Left kidney (tissue), 1 donor: ENCODE data around the gene MRPS33. TPM values are rescaled to one million over a fixed set of nuclear protein-coding genes. Genes with fewer than 3 reads are reported as not detected.

Experiments used
- polyA plus RNA-seq: library from polyadenylated mRNA; unstranded; fragments of 120-200 nt; gene quantifications from one replicate; pipeline ENCODE4 v1.2.1, GENCODE V29; 2013; ENCODE audit not compliant: insufficient read length

The MRPS33 gene
- polyA plus RNA-seq, 1 donor: 85.6 TPM

Other genes starting within 250 kb of the MRPS33 start
- 31.8 TPM for gene BRAF, start 90.0 kb downstream of the MRPS33 start, polyA plus RNA-seq
- gene TMEM178B, start 59.1 kb upstream of the MRPS33 start, polyA plus RNA-seq: 0.52 TPM